Measurements from ENCODE around the gene VPS50.

VPS50 gene

DNA sequence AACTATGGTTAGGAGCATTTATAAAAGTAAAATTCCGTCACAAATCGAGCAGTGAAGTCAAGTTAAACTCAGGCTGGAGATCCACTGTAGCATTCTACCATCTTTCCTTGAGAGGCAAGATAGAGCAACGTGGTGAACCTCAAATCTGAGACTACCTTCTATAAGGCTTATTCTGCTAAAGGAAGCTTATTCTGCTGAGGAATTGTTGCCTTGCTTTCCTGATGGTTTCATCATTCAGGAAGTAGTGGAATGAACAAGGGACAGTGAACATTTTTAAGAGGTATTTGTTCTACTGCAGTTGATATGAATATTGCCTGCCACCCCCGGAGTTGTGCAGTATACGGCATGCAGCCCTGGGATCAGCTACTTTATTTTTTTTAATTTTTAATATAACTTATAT lies 170.8 kb downstream of the VPS50 start:
- Histone ChIP-seq H3K27me3 (ENCODE audit: control insufficient read depth in 1 of 2, insufficient read depth in 2 of 2, low read length in 2 of 2) (no peaks in the 10 kb centered on the region), H3K36me3 (ENCODE audit: control insufficient read depth in 2 of 2, insufficient read depth in 2 of 2, low read length in 2 of 2) (no peaks in the 10 kb centered on the region), H3K4me1 (ENCODE audit: control insufficient read depth, insufficient read depth, low read length) (no peaks in the 10 kb centered on the region), H3K27ac (ENCODE audit: low read length) (no peak overlapping the region), H3K4me3 (ENCODE audit: low read length in 2 of 2) (no peak overlapping the region), H3K9ac (ENCODE audit: low read length in 2 of 2) (no peak overlapping the region), H3K9me3 (ENCODE audit: control insufficient read depth in 2 of 2, low read length in 2 of 2) (peaks cover 0 to 11% of the 10 kb centered on the region in 2 donors)

DNA sequence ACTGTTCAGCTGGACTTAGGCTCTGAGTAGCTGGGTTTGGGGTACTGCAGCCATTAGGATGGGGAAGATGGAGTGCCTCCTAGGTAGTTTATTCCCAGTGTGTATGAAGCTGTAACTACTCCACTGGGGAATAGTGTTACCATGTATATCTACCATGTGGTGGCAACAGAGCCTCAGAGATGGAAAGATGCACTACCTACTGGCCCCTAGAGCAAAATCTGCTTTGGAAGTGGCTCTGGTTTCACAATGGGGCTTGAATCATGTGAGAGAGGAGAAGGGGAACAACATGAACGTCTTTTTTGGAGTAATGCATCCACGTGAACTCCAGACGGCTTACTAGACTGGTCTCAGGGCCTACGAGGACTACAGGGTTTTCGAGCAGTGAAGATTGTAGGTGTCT lies 175.1 kb downstream of the VPS50 start:
- H3K9me3 ChIP-seq (ENCODE audit: control insufficient read depth in 2 of 2, low read length in 2 of 2): peaks cover 0 to 11% of the 10 kb centered on the region in 2 donors
- no peak overlapping the region for H3K4me3 ChIP-seq (ENCODE audit: low read length in 2 of 2)
- H3K36me3 ChIP-seq (ENCODE audit: control insufficient read depth in 2 of 2, insufficient read depth in 2 of 2, low read length in 2 of 2): no peaks in the 10 kb centered on the region
- H3K9ac ChIP-seq (ENCODE audit: low read length in 2 of 2): no peak overlapping the region
- H3K4me1 ChIP-seq (ENCODE audit: control insufficient read depth, insufficient read depth, low read length): no peaks in the 10 kb centered on the region
- no peak overlapping the region for H3K27ac ChIP-seq (ENCODE audit: low read length)
- no peaks in the 10 kb centered on the region for H3K27me3 ChIP-seq (ENCODE audit: control insufficient read depth in 1 of 2, insufficient read depth in 2 of 2, low read length in 2 of 2)

GRCh38 chr7:93409324-93409723 lies 177.2 kb downstream of the VPS50 start:
- Histone ChIP-seq H3K4me3 (ENCODE audit: low read length in 2 of 2) (no peak overlapping the region), H3K27me3 (ENCODE audit: control insufficient read depth in 1 of 2, insufficient read depth in 2 of 2, low read length in 2 of 2) (no peaks in the 10 kb centered on the region), H3K9ac (ENCODE audit: low read length in 2 of 2) (no peak overlapping the region), H3K4me1 (ENCODE audit: control insufficient read depth, insufficient read depth, low read length) (no peaks in the 10 kb centered on the region), H3K9me3 (ENCODE audit: control insufficient read depth in 2 of 2, low read length in 2 of 2) (peaks cover 0 to 10% of the 10 kb centered on the region in 2 donors), H3K36me3 (ENCODE audit: control insufficient read depth in 2 of 2, insufficient read depth in 2 of 2, low read length in 2 of 2) (no peaks in the 10 kb centered on the region), H3K27ac (ENCODE audit: low read length) (no peak overlapping the region)

All from stomach smooth muscle (tissue), 2 donors.